ENCODE measurements around the gene HES7. TPM values are rescaled to one million over a fixed set of nuclear protein-coding genes. Genes with fewer than 3 reads are reported as not detected.

Gene HES7
- total RNA-seq, 4 donors from 2014 or later = not detected

GRCh38 chr17:8096541-8096940 lies 27.4 kb downstream of the HES7 start:
- intact Hi-C loops (cut with DNase I; ENCODE audit: low total_unique reads) = no loop called here
- no peak for DNase-seq (ENCODE audit: low spot score in 2 of 2)
- no peak for TF ChIP-seq POLR2A (IDR thresholded peaks at IDR 0.05)
- no peak for TF ChIP-seq CTCF (IDR thresholded peaks at IDR 0.05)
- WGBS, 2 donors = 80 to 92% methylated on average over 8 of the region's 8 CpGs
- no peak overlapping the region for H3K4me3 ChIP-seq (ENCODE audit: low read depth, poor library complexity, severe bottlenecking)

- no peak for DNase-seq (ENCODE audit: low spot score in 2 of 2)
- 59 to 74% methylated on average over 6 of the region's 6 CpGs for WGBS, 2 donors
- H3K4me3 ChIP-seq (ENCODE audit: low read depth, poor library complexity, severe bottlenecking) = no peak overlapping the region
- intact Hi-C loops (cut with DNase I; ENCODE audit: low total_unique reads) = no loop called here
- no peak for TF ChIP-seq POLR2A (IDR thresholded peaks at IDR 0.05)
- TF ChIP-seq CTCF (IDR thresholded peaks at IDR 0.05) = no peak
Measured at GRCh38 chr17:8095361-8095760, 28.5 kb downstream of the HES7 start.

- DNase-seq (ENCODE audit: low spot score in 2 of 2) = no peak
- intact Hi-C loops (cut with DNase I; ENCODE audit: low total_unique reads) = no loop called here
- WGBS, 2 donors = 43 to 45% methylated on average over 9 of the region's 9 CpGs
- TF ChIP-seq POLR2A (IDR thresholded peaks at IDR 0.05) (no peak), CTCF (IDR thresholded peaks at IDR 0.05) (no peak)
- H3K4me3 ChIP-seq (ENCODE audit: low read depth, poor library complexity, severe bottlenecking) = no peak overlapping the region
Measured at GRCh38 chr17:8091033-8091687, 32.7 kb downstream of the HES7 start.

GRCh38 chr17:8089728-8090127 lies 34.2 kb downstream of the HES7 start:
- no peak overlapping the region for H3K4me3 ChIP-seq (ENCODE audit: low read depth, poor library complexity, severe bottlenecking)
- intact Hi-C loops (cut with DNase I; ENCODE audit: low total_unique reads) = no loop called here
- 73 to 79% methylated on average over 6 of the region's 6 CpGs for WGBS, 2 donors
- TF ChIP-seq POLR2A (IDR thresholded peaks at IDR 0.05) = no peak
- TF ChIP-seq CTCF (IDR thresholded peaks at IDR 0.05) = no peak
- DNase-seq (ENCODE audit: low spot score in 2 of 2) = no peak

GRCh38 chr17:8087952-8088230 lies 36.0 kb downstream of the HES7 start:
- WGBS, 2 donors = 58 to 59% methylated on average over 5 of the region's 5 CpGs
- TF ChIP-seq POLR2A (IDR thresholded peaks at IDR 0.05) (no peak), CTCF (IDR thresholded peaks at IDR 0.05) (no peak)

More at GRCh38 chr17:8087952-8088230, 36.0 kb downstream of the HES7 start:
- H3K4me3 ChIP-seq (ENCODE audit: low read depth, poor library complexity, severe bottlenecking) = no peak overlapping the region
- intact Hi-C loops (cut with DNase I; ENCODE audit: low total_unique reads) = no loop called here
- no peak for DNase-seq (ENCODE audit: low spot score in 2 of 2)

All from lower leg skin (tissue), 4 donors.